HG03442 (cell line): Measurements from ENCODE around the gene SPATS2.
A peak's percentile ranks its signal among the peaks of the same experiment; 100 is the strongest.

Source experiments
- ATAC-seq: cut with Tn5 transposase; IDR thresholded peaks from one replicate; pipeline ENCODE4 v1.9.1; 2021; ENCODE audit warnings: mild to moderate bottlenecking, moderate library complexity; ENCODE audit not compliant: unreplicated experiment

Gene SPATS2

DNA sequence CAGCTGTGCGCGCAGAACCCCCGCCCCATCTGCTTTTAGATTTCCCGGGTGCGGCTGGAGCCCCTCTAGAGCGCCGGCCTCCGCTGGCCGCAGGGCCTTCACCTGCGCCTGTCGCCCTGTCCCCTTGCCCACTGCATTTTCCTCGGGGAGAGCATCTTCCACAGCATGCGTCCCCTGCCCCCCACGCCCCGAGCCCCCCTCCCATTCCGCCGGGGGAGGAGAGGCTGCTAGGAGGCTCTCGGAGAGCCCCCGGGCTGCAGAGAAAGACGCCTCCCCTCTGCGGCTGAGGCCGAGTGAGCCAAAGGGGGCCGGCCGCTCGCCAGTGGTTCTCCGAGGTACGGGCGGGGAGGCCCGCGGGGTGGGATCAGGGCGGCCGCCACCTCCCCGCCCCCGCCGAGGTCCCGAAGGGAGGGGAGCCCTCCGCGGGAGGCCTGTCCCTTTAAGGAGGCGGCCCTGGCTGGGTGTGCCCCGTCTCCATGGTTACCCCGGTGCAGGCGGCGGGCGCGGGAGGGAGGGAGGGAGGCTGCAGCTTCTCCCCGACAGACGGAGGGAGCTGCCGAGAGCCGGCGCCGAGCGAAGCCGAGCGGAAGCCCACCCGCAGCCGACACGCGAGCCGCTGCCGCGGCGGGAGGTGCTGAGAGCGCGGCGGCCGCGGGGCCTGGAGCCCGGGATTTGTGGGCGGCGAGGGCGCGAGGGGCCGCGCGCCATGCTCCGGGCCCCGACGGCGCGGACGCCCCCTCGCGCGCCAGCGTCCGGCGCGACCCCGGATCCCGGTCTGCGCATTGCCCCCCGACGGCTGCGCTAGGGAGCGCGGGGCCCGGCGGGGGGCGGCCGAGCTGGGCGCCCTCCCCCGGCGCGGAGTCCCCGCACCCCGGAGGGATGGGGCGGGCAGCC is 171.5 kb downstream of the SPATS2 start, which contains the start of gene KCNH3:
TSS of gene KCNH3 (plus strand) at position 521 of the 894 bp plus-strand sequence. CDS start 387 bp downstream, outside the sequence.
- ATAC-seq = peak; percentile 41

DNA sequence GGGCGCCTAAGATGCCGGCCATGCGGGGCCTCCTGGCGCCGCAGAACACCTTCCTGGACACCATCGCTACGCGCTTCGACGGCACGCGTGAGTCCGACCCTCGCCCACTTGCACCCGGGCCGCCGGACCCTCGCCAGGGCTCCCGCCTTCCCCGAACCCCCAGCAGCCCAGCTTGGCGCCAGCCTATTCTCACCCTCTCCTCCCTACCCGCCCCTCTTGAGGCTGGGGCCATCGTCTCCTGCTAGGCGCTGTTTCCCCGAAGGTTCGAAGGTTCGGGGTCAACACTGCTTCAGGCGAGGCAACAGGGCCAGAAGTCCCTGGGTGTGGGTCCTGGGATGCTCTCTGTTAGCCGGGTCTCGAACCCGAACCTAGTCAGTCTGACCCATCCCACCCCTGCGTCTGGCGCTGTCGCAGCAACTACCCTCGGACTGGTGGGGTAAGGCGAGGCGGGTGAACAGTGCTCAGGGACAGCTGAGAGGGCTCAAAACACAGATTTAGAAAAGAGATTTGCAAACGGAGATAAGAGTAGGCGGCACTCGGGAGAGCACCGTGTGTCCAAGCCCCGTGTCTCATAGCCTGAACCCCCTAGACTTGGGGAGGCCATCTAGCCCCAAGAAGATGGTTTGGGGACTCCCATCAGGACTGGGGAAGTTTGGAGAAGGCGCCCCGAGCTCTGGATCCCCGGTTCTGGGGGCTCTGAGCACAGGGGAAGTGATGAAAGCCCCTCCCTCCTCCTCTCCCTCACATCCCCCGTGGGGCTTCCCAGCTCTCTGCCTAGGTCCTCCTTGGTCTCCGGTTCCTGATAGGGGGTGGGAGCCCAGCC is 172.4 kb downstream of the SPATS2 start:
- ATAC-seq = no peak

DNA sequence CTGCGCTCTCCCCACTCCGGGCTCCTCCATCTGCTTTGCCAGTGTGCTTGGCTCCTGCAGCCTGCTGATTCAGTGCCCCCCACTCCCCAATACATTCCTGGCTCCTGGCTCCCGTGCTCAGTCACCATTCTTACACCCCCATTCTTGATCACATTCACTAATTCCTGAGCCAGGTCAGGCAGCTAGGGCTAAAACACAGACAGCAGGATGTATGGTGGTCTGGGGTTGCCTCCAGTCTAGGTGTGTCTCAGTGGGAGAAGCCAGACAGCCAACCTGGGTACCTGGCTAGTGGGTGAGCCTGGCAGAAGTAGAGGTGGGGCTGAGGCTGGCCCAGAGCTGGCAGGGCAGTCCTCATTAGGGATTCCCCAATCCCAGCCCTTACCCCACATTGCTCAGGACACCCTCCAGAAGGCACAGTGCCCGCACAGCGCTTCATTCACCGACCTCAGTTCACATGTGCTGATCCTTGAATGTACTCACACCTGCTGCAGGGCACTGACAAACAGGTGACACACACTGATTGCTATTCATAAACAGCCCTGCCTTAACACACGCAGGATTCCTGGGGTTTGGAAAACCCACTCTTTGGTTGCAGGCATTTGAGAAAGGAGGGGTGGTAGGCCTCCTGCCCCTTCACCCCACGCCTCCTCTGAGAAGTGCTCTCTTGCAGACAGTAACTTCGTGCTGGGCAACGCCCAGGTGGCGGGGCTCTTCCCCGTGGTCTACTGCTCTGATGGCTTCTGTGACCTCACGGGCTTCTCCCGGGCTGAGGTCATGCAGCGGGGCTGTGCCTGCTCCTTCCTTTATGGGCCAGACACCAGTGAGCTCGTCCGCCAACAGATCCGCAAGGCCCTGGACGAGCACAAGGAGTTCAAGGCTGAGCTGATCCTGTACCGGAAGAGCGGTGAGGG is 173.2 kb downstream of the SPATS2 start:
- ATAC-seq = no peak

DNA sequence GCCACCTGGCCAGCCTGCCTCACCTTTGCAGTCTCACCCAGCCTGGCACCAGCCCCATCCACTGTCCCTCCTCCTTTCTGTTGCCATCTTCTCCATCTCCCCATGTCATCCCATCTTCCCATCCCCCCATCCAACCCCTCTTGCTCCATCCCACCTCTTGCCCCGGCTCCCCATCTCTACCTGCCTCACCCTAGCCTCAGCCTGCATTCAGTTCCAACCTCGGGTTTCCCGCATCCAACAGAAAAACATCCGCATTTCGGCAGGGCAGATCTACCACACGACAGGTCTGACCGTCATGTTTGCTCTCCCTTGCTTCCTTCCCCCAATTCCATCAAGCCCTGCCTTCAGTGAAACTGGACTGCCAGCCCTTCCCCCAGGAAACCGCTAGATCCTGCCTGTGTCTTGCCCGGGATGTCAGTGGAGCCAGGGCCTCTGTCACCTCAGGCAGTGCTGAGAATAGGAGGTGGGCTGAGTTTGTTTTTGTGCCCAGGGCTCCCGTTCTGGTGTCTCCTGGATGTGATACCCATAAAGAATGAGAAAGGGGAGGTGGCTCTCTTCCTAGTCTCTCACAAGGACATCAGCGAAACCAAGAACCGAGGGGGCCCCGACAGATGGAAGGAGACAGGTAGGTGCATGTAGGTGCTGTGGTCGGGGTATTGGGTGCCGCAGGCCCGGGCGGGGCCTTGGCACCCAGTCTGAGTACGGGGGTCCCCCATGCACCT is 174.0 kb downstream of the SPATS2 start:
- ATAC-seq = no peak

DNA sequence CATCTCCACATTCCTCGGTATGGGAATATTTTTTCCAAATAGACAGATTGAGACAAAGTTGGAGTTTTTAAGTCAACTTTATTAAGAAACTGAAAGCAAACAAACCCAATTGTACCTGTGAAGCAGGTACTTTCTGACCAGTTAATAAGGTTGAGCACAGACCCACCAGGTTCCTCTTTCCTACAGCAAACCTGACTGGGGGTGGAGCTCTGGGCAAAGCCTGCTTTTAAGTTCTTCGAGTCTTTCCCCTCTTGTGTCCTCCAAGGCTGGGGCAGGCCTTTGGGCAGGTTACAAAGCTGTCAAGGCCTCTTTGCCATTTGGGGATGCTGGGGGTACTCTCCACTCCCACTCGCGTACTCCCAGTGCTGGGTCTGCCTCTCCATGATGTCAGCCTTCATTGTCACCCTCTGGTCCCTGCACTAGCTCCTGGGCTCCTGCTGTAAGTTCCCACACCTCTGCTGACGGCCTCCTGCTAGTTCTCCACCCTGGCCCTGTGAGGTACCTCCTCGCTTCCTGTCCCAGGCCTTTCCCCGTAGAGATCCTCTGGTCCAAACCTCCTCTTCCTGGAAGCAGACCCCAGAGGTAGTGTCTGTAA is 174.7 kb downstream of the SPATS2 start:
- no peak for ATAC-seq

DNA sequence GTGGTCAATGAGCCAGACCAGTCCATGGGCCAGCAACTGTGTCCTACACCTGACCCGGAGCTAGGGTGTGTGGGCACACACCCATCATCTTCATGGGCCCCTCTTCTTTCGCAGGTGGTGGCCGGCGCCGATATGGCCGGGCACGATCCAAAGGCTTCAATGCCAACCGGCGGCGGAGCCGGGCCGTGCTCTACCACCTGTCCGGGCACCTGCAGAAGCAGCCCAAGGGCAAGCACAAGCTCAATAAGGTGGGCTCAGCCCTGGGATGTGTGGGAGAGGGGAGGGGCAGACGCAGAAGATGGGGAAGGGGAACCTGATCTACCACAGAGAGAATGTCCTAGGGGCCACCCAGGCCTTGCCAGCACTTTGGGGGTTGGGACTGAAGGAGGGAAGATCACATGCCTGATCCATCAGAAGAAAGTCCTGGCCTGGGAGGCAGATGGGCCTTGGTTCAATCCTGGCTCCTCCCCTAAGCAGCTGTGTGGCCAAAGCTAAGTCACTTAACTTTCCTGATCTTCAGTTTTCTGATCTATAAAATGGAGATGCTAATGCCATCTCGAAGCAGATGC is 175.4 kb downstream of the SPATS2 start:
- no peak for ATAC-seq

DNA sequence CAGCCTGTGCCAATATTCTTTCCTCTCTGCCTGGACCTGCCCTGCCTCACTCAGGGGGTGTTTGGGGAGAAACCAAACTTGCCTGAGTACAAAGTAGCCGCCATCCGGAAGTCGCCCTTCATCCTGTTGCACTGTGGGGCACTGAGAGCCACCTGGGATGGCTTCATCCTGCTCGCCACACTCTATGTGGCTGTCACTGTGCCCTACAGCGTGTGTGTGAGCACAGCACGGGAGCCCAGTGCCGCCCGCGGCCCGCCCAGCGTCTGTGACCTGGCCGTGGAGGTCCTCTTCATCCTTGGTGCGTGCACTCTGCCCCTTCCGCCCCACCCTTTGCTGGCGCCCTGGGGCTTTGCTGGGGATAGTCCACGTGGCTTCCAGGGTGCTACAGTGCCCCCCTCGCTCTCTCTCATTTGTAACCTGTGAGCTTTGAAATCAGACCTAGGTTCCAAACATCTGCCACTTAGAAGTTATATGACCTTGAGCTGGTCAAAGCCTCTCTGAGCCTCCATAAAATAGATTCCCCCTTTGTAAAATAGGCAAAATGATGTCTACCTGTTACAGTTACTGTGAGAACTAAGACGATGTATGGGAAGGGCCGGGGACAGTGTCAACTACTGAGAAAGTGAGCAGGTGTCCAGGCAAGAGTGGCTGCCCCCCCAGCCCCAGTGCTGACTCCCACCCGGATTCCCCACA is 176.1 kb downstream of the SPATS2 start:
- no peak for ATAC-seq

DNA sequence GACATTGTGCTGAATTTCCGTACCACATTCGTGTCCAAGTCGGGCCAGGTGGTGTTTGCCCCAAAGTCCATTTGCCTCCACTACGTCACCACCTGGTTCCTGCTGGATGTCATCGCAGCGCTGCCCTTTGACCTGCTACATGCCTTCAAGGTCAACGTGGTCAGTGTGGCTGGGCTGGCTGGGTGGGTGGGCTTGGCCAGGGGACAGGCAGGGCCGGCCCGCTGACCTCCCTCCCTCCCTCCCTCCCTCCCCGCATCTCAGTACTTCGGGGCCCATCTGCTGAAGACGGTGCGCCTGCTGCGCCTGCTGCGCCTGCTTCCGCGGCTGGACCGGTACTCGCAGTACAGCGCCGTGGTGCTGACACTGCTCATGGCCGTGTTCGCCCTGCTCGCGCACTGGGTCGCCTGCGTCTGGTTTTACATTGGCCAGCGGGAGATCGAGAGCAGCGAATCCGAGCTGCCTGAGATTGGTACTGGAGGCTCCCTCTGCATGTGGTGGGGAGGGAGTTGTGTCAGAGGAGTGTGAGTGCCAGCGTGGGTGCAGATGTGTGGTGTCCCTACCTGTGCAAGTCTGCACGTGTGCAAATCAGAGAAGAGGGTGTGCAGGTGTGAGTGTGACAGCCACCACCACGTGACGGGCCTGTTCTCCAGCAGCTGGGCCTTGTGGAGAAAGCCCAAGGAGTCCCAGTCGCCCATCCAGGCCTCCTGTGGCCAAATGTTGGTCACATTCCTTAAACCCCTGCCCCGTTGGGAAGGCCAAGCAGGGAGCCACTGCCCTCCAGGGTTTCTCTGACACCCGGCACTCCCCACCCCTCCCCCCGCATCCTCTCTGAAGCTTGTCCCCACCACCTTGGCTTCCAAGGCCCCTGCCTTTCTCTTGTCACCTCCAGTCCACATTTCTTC is 176.9 kb downstream of the SPATS2 start:
- ATAC-seq = no peak

DNA sequence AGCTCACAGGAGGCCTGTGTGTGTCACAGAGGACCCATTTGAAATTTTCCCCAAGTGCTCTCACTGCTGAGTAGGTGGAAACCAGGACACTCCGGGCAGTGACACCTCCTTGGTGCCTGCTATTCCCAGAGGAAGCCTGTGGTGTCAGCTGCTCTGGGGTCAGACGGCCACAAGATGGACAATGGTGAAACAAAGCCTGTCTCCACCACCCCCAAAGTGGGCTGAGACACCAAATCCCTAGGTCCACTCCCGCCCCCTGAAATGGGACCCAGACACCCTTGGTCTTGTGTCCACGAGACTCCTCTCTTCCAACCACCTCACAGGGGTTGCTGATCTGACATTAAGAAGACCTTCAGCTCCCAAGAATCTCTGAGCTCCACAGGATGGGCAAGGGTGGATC is 178.6 kb downstream of the SPATS2 start:
- ATAC-seq = no peak

DNA sequence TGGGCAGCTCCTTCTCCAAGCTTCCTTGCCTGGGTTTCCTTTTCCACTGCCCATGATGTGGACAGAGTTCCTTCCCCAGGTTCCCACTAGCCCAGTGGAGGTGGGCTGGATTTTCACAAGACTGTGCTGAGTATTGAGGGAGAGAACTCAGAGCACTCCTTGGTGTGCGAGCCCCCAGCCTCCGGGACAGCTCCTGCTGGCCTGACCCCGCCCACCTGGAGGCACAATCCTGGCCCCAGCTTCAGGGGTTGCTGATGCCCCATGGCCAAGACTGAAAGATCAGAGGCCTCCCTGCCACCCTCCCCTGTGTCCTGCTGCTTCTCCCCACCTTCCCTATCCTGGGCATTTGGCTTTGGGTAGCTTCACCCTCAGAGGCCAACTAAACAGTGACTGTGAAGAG is 179.2 kb downstream of the SPATS2 start:
- ATAC-seq = no peak

DNA sequence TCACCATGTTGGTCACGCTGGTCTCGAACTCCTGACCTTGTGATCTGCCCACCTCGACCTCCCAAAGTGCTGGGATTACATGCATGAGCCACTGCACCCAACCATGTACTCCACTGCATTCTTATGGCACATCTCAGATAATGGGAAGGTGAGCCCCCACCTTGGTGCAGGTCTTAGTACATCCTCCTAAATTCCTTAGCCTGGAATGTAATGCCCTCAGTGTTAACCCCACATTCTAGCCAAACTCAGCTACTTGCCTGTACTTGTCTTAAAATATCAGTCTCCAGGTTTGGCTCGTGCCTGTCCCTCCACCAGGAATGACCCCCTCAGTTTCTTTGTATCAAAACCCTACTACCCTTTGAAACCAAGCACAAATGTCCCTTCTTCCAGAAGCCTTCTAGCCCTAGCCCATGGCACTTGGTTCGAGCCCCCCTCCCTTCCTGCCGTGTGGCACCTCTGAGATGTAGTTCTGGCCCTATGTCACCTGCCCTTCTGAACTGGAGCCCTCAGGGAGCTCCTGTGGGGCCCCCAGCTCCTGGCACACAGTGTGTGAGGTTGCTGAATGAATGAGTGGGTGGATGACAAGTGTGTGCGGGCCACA is 179.9 kb downstream of the SPATS2 start:
- no peak for ATAC-seq

DNA sequence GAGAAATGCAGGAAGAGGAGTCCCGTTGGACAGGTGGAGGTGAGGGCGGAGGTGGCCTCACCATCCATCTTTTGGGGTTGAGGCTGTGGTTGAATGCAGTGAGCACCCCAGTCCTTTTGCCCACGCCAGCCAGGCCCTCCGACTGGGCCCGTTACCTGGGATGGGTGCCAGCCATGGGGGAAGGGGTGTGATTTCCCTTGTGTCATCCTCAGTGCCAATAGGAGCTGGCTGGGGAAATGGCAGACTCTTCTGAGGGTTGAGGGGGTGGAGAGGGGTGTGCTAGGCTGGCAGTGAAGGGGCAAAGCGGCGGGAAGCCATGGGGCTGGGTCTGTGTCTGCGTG is 181.2 kb downstream of the SPATS2 start:
- no peak for ATAC-seq

DNA sequence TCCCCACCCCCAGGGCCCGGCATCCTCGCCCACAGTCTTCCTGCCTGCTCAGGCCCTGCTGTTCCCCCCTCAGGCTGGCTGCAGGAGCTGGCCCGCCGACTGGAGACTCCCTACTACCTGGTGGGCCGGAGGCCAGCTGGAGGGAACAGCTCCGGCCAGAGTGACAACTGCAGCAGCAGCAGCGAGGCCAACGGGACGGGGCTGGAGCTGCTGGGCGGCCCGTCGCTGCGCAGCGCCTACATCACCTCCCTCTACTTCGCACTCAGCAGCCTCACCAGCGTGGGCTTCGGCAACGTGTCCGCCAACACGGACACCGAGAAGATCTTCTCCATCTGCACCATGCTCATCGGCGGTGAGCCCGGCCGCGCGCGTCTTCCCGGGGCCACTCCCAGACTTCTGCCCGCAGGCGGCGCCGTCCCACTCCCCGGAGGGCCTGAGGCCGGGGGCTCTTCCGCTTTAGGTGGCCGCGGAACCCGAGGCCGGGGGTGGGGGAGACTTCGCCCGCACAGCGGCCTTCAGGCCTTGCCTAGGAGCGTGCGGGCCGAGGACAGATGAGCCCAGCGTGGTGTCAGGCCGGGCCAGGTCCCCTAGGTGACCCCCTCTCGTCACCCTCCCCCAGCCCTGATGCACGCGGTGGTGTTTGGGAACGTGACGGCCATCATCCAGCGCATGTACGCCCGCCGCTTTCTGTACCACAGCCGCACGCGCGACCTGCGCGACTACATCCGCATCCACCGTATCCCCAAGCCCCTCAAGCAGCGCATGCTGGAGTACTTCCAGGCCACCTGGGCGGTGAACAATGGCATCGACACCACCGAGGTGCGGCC is 181.8 kb downstream of the SPATS2 start:
- no peak for ATAC-seq

DNA sequence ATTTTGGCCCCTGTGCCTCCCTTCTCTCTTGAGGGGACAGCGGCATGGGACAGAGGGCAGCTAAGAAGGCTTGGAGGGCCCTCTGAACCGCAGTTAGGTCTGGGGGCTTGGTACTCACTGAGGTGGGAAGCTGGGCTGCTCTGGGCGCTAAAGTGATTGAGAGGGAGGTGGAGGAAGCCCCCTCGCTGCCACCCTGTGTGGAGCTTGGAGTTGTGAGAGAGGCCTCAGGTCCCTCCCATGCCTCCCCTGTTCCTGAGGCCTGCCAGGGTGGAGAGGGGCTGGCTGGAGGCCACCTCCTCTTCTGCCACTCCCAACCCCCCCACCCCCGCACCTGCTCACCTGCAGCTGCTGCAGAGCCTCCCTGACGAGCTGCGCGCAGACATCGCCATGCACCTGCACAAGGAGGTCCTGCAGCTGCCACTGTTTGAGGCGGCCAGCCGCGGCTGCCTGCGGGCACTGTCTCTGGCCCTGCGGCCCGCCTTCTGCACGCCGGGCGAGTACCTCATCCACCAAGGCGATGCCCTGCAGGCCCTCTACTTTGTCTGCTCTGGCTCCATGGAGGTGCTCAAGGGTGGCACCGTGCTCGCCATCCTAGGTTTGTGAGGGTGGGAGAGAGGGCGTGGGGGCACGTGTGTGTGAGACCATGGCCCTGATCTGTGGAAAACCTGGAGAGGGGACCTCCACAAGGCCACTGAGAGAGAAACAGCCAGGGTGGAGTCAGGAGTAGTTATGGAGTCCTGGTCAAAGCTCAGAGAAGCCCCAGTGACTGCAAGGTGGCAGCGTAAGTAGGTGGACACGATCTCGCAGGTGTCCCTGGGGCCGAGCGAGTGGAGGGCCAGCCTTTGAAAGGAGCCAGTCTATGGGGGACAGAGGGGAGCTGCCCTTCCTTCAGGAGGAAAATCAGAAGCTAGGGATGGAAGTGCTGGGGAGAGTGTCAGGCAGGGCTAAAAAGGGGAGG is 182.8 kb downstream of the SPATS2 start:
- ATAC-seq = no peak

DNA sequence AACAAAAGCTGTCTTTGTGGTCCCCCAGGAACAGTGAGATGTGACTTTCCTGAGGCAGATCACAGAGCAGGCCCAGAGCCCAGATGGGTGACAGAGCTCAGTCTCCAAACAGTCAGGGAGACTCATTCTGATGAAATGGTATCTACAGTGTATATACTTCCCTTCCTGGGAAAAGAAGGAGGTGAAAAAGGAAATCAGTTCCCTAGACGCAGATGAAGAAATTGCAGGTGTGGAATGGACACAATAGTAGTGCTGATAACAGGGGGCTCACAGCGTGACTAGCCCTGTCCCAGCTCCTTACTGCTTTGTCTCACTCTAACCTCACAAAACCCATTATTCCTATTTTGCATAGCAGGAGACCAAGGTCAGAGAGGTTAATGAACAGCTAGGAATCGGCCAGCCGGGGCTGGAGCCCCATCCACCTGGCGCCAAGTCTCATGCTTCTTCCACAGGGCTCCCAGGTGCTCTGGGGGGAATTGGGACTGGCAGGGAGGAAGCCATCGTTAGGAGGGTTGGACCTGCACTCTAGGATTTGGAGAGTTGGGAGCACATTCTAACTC is 183.5 kb downstream of the SPATS2 start:
- ATAC-seq = no peak
